GM23338 (cell line): ENCODE measurements around the gene KLHL28.

Source experiments
- CREB1 ChIP-seq: fragments of 250-450 bp; sonication (Bioruptor Pico); IDR thresholded peaks from 2 replicates; pipeline ENCODE4 v1.5.0; 2020; ENCODE audit warnings: low read depth, mild to moderate bottlenecking, moderate library complexity
- EZH2 ChIP-seq: fragments of 200-600 bp; sonication (generic); IDR thresholded peaks from one replicate; pipeline ENCODE4 v1.8.0; 2017; ENCODE audit warnings: antibody characterized with exemption, mild to moderate bottlenecking, low read depth; ENCODE audit not compliant: unreplicated experiment
- POLR2AphosphoS5 ChIP-seq: IDR thresholded peaks from 2 replicates; pipeline ENCODE4 v1.6.1; 2016; ENCODE audit warnings: antibody characterized with exemption, low read depth
- TF ChIP-seq, protein P1 (sequence below): IDR thresholded peaks from one replicate; pipeline ENCODE4 v1.6.1; 2018; ENCODE audit warnings: antibody characterized with exemption; ENCODE audit not compliant: unreplicated experiment
- TF ChIP-seq, protein P2 (sequence below), 2 experiments: fragments of 200-600 bp in 1 of 2; sonication (generic) in 1 of 2; conservative IDR thresholded peaks; 2 replicates each; pipeline versions ENCODE4 v1.5.1 to v1.6.1; 2016 to 2017; ENCODE audit warnings: antibody characterized with exemption in 2 of 2, low read depth in 2 of 2, mild to moderate bottlenecking in 2 of 2, moderate library complexity in 1 of 2

DNA sequence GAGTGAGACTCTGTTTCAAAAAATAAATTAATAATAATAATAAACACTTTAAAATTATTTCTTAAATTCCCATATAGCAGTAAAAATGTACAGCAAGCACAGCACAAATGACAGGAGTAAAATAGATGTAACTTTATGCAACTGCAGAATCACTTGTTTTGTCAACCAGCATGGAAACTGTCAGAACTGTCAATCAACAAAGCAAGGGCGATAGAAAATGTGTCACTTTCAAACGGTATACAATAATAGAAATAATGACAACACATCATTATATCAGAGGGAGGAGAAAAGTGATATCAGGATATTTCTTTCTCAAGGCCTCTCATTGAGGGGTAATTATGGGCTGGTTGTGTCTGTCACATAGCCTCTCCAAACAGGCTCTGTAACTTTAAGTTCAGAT, 68.2 kb downstream of the KLHL28 start:
- TF ChIP-seq, protein P1, sequence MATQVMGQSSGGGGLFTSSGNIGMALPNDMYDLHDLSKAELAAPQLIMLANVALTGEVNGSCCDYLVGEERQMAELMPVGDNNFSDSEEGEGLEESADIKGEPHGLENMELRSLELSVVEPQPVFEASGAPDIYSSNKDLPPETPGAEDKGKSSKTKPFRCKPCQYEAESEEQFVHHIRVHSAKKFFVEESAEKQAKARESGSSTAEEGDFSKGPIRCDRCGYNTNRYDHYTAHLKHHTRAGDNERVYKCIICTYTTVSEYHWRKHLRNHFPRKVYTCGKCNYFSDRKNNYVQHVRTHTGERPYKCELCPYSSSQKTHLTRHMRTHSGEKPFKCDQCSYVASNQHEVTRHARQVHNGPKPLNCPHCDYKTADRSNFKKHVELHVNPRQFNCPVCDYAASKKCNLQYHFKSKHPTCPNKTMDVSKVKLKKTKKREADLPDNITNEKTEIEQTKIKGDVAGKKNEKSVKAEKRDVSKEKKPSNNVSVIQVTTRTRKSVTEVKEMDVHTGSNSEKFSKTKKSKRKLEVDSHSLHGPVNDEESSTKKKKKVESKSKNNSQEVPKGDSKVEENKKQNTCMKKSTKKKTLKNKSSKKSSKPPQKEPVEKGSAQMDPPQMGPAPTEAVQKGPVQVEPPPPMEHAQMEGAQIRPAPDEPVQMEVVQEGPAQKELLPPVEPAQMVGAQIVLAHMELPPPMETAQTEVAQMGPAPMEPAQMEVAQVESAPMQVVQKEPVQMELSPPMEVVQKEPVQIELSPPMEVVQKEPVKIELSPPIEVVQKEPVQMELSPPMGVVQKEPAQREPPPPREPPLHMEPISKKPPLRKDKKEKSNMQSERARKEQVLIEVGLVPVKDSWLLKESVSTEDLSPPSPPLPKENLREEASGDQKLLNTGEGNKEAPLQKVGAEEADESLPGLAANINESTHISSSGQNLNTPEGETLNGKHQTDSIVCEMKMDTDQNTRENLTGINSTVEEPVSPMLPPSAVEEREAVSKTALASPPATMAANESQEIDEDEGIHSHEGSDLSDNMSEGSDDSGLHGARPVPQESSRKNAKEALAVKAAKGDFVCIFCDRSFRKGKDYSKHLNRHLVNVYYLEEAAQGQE: no peak
- TF ChIP-seq, protein P2, sequence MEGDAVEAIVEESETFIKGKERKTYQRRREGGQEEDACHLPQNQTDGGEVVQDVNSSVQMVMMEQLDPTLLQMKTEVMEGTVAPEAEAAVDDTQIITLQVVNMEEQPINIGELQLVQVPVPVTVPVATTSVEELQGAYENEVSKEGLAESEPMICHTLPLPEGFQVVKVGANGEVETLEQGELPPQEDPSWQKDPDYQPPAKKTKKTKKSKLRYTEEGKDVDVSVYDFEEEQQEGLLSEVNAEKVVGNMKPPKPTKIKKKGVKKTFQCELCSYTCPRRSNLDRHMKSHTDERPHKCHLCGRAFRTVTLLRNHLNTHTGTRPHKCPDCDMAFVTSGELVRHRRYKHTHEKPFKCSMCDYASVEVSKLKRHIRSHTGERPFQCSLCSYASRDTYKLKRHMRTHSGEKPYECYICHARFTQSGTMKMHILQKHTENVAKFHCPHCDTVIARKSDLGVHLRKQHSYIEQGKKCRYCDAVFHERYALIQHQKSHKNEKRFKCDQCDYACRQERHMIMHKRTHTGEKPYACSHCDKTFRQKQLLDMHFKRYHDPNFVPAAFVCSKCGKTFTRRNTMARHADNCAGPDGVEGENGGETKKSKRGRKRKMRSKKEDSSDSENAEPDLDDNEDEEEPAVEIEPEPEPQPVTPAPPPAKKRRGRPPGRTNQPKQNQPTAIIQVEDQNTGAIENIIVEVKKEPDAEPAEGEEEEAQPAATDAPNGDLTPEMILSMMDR (conservative IDR thresholded peaks at IDR 0.05; ENCODE audit: low read depth in 2 of 2): no peak
- TF ChIP-seq POLR2AphosphoS5 (no peak), EZH2 (no peak), CREB1 (no peak)
